ENCODE data around the gene PITPNM3. TPM values are rescaled to one million over a fixed set of nuclear protein-coding genes. Genes with fewer than 3 reads are reported as not detected.

Gene PITPNM3
- total RNA-seq, 1 donor from 2014 or later, result 2.8 TPM

DNA sequence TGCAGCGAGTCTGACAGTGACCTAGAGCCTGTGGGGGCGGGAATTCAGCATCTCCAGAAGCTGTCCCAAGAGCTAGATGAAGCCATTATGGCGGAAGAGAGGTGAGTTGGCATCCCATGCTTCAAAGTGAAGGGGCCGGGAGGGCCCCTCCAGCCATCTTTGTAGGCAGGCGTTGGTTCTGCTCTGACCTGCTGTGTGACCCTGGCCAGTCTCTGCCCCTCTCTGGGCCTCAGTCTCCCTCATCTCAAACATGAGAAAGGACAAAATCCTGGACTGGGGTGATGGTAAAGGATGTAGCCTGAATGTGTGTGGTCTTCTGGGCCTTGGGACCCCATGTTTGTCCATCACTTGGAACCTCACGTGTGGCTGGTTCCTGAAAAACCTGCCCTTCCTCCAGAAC, 107.0 kb downstream of the PITPNM3 start:
- H3K27ac Mint-ChIP-seq, result no peak overlapping the region
- DNase-seq (ENCODE audit: low spot score, unreplicated experiment), result no peak
- no peak overlapping the region for H3K4me3 Mint-ChIP-seq (ENCODE audit: low read depth)
- H3K4me1 Mint-ChIP-seq (ENCODE audit: low read depth), result peaks cover 24% of the 10 kb centered on the region
- no peaks in the 10 kb centered on the region for H3K9me3 Mint-ChIP-seq (ENCODE audit: low read depth)
- peaks cover 6% of the 10 kb centered on the region for H3K36me3 Mint-ChIP-seq (ENCODE audit: insufficient read depth)
- H3K27me3 Mint-ChIP-seq, result peaks cover 19% of the 10 kb centered on the region
- TF ChIP-seq, protein P1, sequence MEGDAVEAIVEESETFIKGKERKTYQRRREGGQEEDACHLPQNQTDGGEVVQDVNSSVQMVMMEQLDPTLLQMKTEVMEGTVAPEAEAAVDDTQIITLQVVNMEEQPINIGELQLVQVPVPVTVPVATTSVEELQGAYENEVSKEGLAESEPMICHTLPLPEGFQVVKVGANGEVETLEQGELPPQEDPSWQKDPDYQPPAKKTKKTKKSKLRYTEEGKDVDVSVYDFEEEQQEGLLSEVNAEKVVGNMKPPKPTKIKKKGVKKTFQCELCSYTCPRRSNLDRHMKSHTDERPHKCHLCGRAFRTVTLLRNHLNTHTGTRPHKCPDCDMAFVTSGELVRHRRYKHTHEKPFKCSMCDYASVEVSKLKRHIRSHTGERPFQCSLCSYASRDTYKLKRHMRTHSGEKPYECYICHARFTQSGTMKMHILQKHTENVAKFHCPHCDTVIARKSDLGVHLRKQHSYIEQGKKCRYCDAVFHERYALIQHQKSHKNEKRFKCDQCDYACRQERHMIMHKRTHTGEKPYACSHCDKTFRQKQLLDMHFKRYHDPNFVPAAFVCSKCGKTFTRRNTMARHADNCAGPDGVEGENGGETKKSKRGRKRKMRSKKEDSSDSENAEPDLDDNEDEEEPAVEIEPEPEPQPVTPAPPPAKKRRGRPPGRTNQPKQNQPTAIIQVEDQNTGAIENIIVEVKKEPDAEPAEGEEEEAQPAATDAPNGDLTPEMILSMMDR (IDR thresholded peaks at IDR 0.05; ENCODE audit: unreplicated experiment), result no peak

DNA sequence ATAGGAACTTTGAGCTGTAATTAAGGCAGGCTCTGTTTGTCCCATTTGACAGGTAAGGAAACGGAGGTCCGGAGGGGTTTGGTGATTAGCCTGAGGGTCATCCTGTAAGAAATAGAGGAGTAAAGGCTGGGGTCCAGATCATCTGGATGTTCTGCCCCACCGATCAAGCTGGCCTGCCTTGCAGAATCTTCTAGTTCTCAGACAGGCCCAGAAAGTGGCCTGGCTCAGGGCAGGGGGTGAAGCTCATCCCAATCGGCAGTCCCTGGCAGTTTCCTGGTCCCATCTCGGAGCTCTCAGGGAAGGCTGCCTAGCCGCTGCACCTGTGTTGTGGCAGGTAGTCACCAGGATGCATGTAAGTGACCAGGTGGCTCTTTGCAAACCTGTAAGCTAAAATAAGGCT, 107.9 kb downstream of the PITPNM3 start:
- H3K4me3 Mint-ChIP-seq (ENCODE audit: low read depth), result no peak overlapping the region
- peaks cover 6% of the 10 kb centered on the region for H3K36me3 Mint-ChIP-seq (ENCODE audit: insufficient read depth)
- TF ChIP-seq, protein P1 (IDR thresholded peaks at IDR 0.05; ENCODE audit: unreplicated experiment), result no peak
- H3K27me3 Mint-ChIP-seq, result peaks cover 12% of the 10 kb centered on the region
- no peaks in the 10 kb centered on the region for H3K9me3 Mint-ChIP-seq (ENCODE audit: low read depth)
- peaks cover 27% of the 10 kb centered on the region for H3K4me1 Mint-ChIP-seq (ENCODE audit: low read depth)
- H3K27ac Mint-ChIP-seq, result no peak overlapping the region
- no peak for DNase-seq (ENCODE audit: low spot score, unreplicated experiment)

DNA sequence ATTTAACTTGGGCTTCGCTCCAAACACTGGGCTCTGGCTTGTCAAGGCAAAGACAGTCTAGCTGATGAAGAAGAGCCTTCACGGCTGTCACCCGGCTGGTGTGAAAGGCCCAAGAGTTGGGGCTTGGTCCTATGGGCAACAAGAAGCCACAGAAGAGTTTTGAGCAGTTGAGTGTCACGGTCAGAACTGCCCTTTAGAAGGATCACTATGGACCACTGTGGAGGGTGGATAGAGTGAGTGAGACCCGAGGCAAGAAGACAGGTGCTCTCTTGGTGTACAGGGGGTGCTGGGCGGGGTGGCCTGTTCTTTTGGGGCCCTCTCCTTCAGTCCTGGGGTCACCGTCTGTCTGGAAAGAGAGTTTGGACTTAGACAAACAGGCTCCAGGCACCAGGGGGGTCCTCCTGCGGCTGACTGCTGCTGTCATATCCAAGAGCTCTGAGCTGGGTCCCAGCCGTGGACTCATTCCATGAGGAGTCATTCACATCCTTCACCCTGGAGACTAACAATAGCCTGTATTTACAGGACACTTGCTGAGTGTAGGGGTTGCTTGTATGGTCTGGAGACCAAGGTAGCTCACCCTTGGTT, 109.7 kb downstream of the PITPNM3 start:
- H3K27me3 Mint-ChIP-seq, result peaks cover 3% of the 10 kb centered on the region
- H3K4me1 Mint-ChIP-seq (ENCODE audit: low read depth), result peaks cover 17% of the 10 kb centered on the region
- no peaks in the 10 kb centered on the region for H3K9me3 Mint-ChIP-seq (ENCODE audit: low read depth)
- no peak for DNase-seq (ENCODE audit: low spot score, unreplicated experiment)
- TF ChIP-seq, protein P1 (IDR thresholded peaks at IDR 0.05; ENCODE audit: unreplicated experiment), result no peak
- H3K27ac Mint-ChIP-seq, result no peak overlapping the region
- H3K4me3 Mint-ChIP-seq (ENCODE audit: low read depth), result no peak overlapping the region
- peaks cover 6% of the 10 kb centered on the region for H3K36me3 Mint-ChIP-seq (ENCODE audit: insufficient read depth)

DNA sequence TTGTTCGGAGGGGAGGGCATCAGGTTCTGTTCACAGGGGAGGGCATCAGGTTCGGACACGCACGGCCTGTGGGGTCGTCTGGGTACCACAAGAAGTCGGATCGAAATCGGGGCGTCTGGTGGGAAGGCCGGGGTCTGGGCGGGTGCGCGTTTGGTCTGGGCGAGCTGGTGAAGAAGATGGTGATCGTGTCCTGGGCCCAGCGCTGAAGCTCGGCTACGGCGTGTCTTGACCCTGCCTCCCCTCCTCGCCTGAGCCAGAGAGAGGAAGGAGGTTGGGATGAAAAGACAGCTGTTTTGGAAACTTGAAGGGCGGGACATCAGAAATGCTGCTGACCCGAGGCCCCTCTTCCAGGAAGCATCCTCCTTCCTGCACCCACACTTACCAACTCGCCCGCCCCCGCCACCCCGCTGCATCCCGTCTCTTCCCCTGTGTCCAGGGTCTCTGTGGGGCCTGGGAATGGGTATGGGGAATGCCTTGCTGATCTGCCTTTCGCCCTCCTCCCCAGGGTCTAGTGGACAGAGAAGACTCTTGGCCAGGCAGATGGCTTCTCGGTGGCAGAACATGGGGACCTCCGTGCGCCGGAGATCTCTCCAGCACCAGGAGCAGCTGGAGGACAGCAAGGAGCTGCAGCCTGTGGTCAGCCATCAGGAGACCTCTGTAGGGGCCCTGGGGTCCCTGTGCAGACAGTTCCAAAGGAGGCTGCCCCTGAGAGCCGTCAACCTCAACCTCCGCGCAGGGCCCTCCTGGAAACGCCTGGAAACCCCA, 111.6 kb downstream of the PITPNM3 start:
- no peak for DNase-seq (ENCODE audit: low spot score, unreplicated experiment)
- Mint-ChIP-seq H3K27ac (peak overlapping the region; percentile 50), H3K4me3 (ENCODE audit: low read depth) (peak overlapping the region; percentile 88), H3K9me3 (ENCODE audit: low read depth) (no peaks in the 10 kb centered on the region), H3K4me1 (ENCODE audit: low read depth) (peaks cover 10% of the 10 kb centered on the region), H3K36me3 (ENCODE audit: insufficient read depth) (peaks cover 3% of the 10 kb centered on the region), H3K27me3 (peaks cover 3% of the 10 kb centered on the region)
- TF ChIP-seq, protein P1 (IDR thresholded peaks at IDR 0.05; ENCODE audit: unreplicated experiment), result no peak

DNA sequence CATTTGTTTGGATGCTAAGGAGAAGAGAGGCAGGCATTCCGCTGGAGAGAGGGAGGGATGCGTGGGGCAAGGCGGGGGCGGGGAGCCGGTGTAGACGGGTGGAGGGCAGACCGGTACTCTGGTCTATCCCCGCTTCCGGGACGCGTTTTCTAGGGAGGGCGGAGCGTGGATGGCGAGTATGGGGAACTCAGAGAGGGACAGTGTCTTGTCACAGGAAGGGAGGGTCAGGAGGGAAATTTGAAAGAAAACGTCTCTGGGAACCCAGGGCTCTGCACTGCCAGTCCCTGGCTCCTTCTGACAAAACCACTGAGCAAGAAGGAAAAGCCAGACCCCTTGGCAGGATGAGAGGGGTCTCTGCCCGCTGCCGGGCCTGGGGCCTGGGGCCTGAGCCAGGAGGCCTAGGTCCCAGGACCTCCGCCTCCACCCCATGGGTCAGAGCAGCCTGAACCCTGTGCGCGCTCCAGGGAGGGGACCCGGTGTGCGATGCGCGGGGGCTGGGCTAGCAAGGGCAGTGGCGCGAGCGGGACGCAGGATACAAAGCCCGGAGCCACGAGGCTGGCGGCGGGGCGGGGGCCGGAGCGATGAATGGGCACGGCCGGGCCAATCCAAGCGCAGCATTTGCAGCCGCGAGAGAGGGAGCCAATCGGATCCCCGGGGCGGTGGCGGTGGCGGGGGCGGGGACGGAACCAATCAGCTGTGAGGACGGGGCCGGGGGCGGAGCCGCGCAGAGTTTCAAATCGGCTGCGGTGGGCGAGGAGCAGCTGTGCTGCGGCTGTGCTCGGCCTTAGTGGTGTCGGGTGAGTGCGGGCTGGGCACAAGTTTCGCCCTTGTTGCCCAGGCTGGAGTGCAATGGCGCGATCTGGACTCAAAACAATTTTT, 112.4 kb downstream of the PITPNM3 start, which contains the start of gene PIMREG:
Gene PIMREG, plus strand, starts transcription at position 764 of the 879 bp plus-strand sequence. CDS start 656 bp downstream, outside the sequence.
- peaks cover 15% of the 10 kb centered on the region for H3K4me1 Mint-ChIP-seq (ENCODE audit: low read depth)
- TF ChIP-seq, protein P1 (IDR thresholded peaks at IDR 0.05; ENCODE audit: unreplicated experiment), result no peak
- peak; percentile 97 for DNase-seq (ENCODE audit: low spot score, unreplicated experiment)
- H3K27ac Mint-ChIP-seq, result peak within 1 kb of the TSS; percentile 94
- peaks cover 2% of the 10 kb centered on the region for H3K36me3 Mint-ChIP-seq (ENCODE audit: insufficient read depth)
- peaks cover 3% of the 10 kb centered on the region for H3K27me3 Mint-ChIP-seq
- no peaks in the 10 kb centered on the region for H3K9me3 Mint-ChIP-seq (ENCODE audit: low read depth)
- H3K4me3 Mint-ChIP-seq (ENCODE audit: low read depth), result peak within 1 kb of the TSS; percentile 88
